Progenitor cell of endocrine pancreas (in vitro differentiated cells): Measurements from ENCODE around the gene SMAD6. TPM values are rescaled to one million over a fixed set of nuclear protein-coding genes. Genes with fewer than 3 reads are reported as not detected.
A peak's percentile ranks its signal among the peaks of the same experiment; 100 is the strongest.

Source experiments
- DNase-seq: peaks from one replicate; pipeline ENCODE4 v3.0.0; 2021; ENCODE audit warnings: low spot score; ENCODE audit not compliant: unreplicated experiment
- H3K27ac Mint-ChIP-seq: 2 replicates; pipeline ENCODE4 v1.8.0; 2021; ENCODE audit warnings: mild to moderate bottlenecking, moderate library complexity, mixed read lengths
- H3K27me3 Mint-ChIP-seq: 2 replicates; pipeline ENCODE4 v1.8.0; 2021; ENCODE audit warnings: mixed read lengths
- H3K36me3 Mint-ChIP-seq: 2 replicates; pipeline ENCODE4 v1.8.0; 2022; ENCODE audit warnings: mixed read lengths; ENCODE audit not compliant: insufficient read depth
- H3K4me1 Mint-ChIP-seq: 2 replicates; pipeline ENCODE4 v1.8.0; 2021; ENCODE audit warnings: low read depth, mixed read lengths
- H3K4me3 Mint-ChIP-seq: 2 replicates; pipeline ENCODE4 v1.8.0; 2021; ENCODE audit warnings: low read depth, mild to moderate bottlenecking, moderate library complexity, mixed read lengths
- H3K9me3 Mint-ChIP-seq: 2 replicates; pipeline ENCODE4 v1.8.0; 2021; ENCODE audit warnings: low read depth, mixed read lengths
- CTCF ChIP-seq: fragments of 200-600 bp; sonication (generic); IDR thresholded peaks from one replicate; pipeline ENCODE4 v1.5.0; 2021; ENCODE audit warnings: antibody characterized with exemption, mild to moderate bottlenecking; ENCODE audit not compliant: unreplicated experiment
- total RNA-seq: library from RNA; stranded (reverse); gene quantifications from 2 replicates; pipeline ENCODE4 v1.2.1, GENCODE V29; 2021

Gene SMAD6
- total RNA-seq, 1 donor from 2014 or later: 38.9 TPM

- H3K36me3 Mint-ChIP-seq: peaks cover 4% of the 10 kb centered on the region
- H3K4me1 Mint-ChIP-seq: peaks cover 12% of the 10 kb centered on the region
- no peaks in the 10 kb centered on the region for H3K27me3 Mint-ChIP-seq
- no peak for TF ChIP-seq CTCF
- DNase-seq: no peak
- H3K27ac Mint-ChIP-seq: peak overlapping the region; percentile 85
- no peak overlapping the region for H3K4me3 Mint-ChIP-seq
- H3K9me3 Mint-ChIP-seq: no peaks in the 10 kb centered on the region
Measured at GRCh38 chr15:66779331-66780009, 77.4 kb downstream of the SMAD6 start.

- Mint-ChIP-seq H3K4me3 (no peak overlapping the region), H3K27ac (peak overlapping the region; percentile 85), H3K9me3 (no peaks in the 10 kb centered on the region), H3K27me3 (no peaks in the 10 kb centered on the region), H3K36me3 (peaks cover 4% of the 10 kb centered on the region), H3K4me1 (peaks cover 10% of the 10 kb centered on the region)
- TF ChIP-seq CTCF: no peak
- no peak for DNase-seq
Measured at GRCh38 chr15:66780172-66780972, 78.3 kb downstream of the SMAD6 start.

GRCh38 chr15:66780973-66781718 lies 79.1 kb downstream of the SMAD6 start:
- no peak for DNase-seq

GRCh38 chr15:66782785-66783184 lies 80.7 kb downstream of the SMAD6 start:
- DNase-seq: no peak
- H3K27me3 Mint-ChIP-seq: no peaks in the 10 kb centered on the region
- peaks cover 8% of the 10 kb centered on the region for H3K4me1 Mint-ChIP-seq
- H3K36me3 Mint-ChIP-seq: peaks cover 4% of the 10 kb centered on the region
- no peak for TF ChIP-seq CTCF
- H3K4me3 Mint-ChIP-seq: no peak overlapping the region
- H3K9me3 Mint-ChIP-seq: no peaks in the 10 kb centered on the region
- no peak overlapping the region for H3K27ac Mint-ChIP-seq

More at GRCh38 chr15:66780973-66781718, 79.1 kb downstream of the SMAD6 start:
- Mint-ChIP-seq H3K4me1 (peaks cover 8% of the 10 kb centered on the region), H3K27ac (peak overlapping the region; percentile 49), H3K36me3 (peaks cover 4% of the 10 kb centered on the region), H3K4me3 (no peak overlapping the region), H3K27me3 (no peaks in the 10 kb centered on the region), H3K9me3 (no peaks in the 10 kb centered on the region)
- TF ChIP-seq CTCF: no peak

- Mint-ChIP-seq H3K27me3 (no peaks in the 10 kb centered on the region), H3K9me3 (no peaks in the 10 kb centered on the region), H3K27ac (peak overlapping the region; percentile 10), H3K4me3 (no peak overlapping the region), H3K4me1 (peaks cover 7% of the 10 kb centered on the region), H3K36me3 (peaks cover 4% of the 10 kb centered on the region)
- no peak for DNase-seq
- TF ChIP-seq CTCF: no peak
Measured at GRCh38 chr15:66783314-66783713, 81.3 kb downstream of the SMAD6 start.
